ENCODE results near the gene PHACTR3. TPM values are rescaled to one million over a fixed set of nuclear protein-coding genes. Genes with fewer than 3 reads are reported as not detected.

The PHACTR3 gene
- total RNA-seq, 1 donor = not detected

- no peak for DNase-seq (ENCODE audit: insufficient read length, low spot score, missing footprints)
- H3K4me2 ChIP-seq (ENCODE audit: insufficient read depth, low read length) = no peak overlapping the region
- no peak overlapping the region for H3K4me3 ChIP-seq (ENCODE audit: insufficient read depth, low read length)
- no peaks in the 10 kb centered on the region for H3K79me2 ChIP-seq (ENCODE audit: insufficient read depth, low read length)
- H3K9me3 ChIP-seq (ENCODE audit: low read depth, low read length) = no peaks in the 10 kb centered on the region
- no peaks in the 10 kb centered on the region for H4K20me1 ChIP-seq (ENCODE audit: insufficient read depth, low read length)
- no peak for TF ChIP-seq CTCF (IDR thresholded peaks at IDR 0.05; ENCODE audit: extremely low read depth, low read depth, low read length)
- no peaks in the 10 kb centered on the region for H3K4me1 ChIP-seq (ENCODE audit: insufficient read depth, low read length)
- no peaks in the 10 kb centered on the region for H3K36me3 ChIP-seq (ENCODE audit: insufficient read depth, low read length)
- H3K27ac ChIP-seq (ENCODE audit: low read depth, low read length) = no peak overlapping the region
- H2AFZ ChIP-seq (ENCODE audit: low read length) = no peak overlapping the region
- H3K27me3 ChIP-seq (ENCODE audit: insufficient read depth, low read length) = peaks cover 3% of the 10 kb centered on the region
Observed at GRCh38 chr20:59608871-59609270, 4.5 kb downstream of the PHACTR3 start.

DNA sequence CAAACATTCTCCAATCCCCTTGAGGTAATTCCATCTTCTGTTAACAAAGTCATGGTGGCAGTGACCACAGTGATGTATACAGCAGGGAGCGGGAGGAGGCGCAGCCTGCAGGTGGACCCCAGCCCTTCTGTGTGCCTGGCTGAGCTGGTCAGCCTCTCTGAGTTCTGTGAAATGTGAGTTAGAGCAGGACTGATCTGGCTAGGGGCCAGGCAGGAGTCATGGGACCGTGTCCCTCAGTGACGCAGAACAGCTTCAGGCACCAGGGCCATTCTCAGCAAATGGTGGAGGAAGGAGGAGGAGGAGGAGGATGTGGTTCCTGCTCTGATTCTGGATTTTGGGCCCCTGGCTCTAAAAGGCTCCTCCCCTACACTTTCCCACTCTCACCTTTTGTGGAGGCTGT, 6.9 kb downstream of the PHACTR3 start:
- Histone ChIP-seq H3K79me2 (ENCODE audit: insufficient read depth, low read length) (no peaks in the 10 kb centered on the region), H4K20me1 (ENCODE audit: insufficient read depth, low read length) (no peaks in the 10 kb centered on the region), H3K4me3 (ENCODE audit: insufficient read depth, low read length) (no peak overlapping the region), H3K36me3 (ENCODE audit: insufficient read depth, low read length) (no peaks in the 10 kb centered on the region), H2AFZ (ENCODE audit: low read length) (no peak overlapping the region), H3K27ac (ENCODE audit: low read depth, low read length) (no peak overlapping the region), H3K4me1 (ENCODE audit: insufficient read depth, low read length) (no peaks in the 10 kb centered on the region), H3K9me3 (ENCODE audit: low read depth, low read length) (no peaks in the 10 kb centered on the region), H3K4me2 (ENCODE audit: insufficient read depth, low read length) (no peak overlapping the region), H3K27me3 (ENCODE audit: insufficient read depth, low read length) (no peaks in the 10 kb centered on the region)
- no peak for TF ChIP-seq CTCF (IDR thresholded peaks at IDR 0.05; ENCODE audit: extremely low read depth, low read depth, low read length)
- no peak for DNase-seq (ENCODE audit: insufficient read length, low spot score, missing footprints)

GRCh38 chr20:59613861-59614260, 9.5 kb downstream of the PHACTR3 start:
- Histone ChIP-seq H3K27me3 (ENCODE audit: insufficient read depth, low read length) (no peaks in the 10 kb centered on the region), H3K9me3 (ENCODE audit: low read depth, low read length) (no peaks in the 10 kb centered on the region)
- no peak for DNase-seq (ENCODE audit: insufficient read length, low spot score, missing footprints)

GRCh38 chr20:59614714-59615113, 10.4 kb downstream of the PHACTR3 start:
- Histone ChIP-seq H4K20me1 (ENCODE audit: insufficient read depth, low read length) (no peaks in the 10 kb centered on the region), H2AFZ (ENCODE audit: low read length) (no peak overlapping the region), H3K9me3 (ENCODE audit: low read depth, low read length) (no peaks in the 10 kb centered on the region), H3K36me3 (ENCODE audit: insufficient read depth, low read length) (no peaks in the 10 kb centered on the region), H3K27me3 (ENCODE audit: insufficient read depth, low read length) (no peaks in the 10 kb centered on the region), H3K79me2 (ENCODE audit: insufficient read depth, low read length) (no peaks in the 10 kb centered on the region), H3K4me2 (ENCODE audit: insufficient read depth, low read length) (no peak overlapping the region), H3K4me1 (ENCODE audit: insufficient read depth, low read length) (no peaks in the 10 kb centered on the region), H3K27ac (ENCODE audit: low read depth, low read length) (no peak overlapping the region), H3K4me3 (ENCODE audit: insufficient read depth, low read length) (no peak overlapping the region)
- DNase-seq (ENCODE audit: insufficient read length, low spot score, missing footprints) = no peak
- no peak for TF ChIP-seq CTCF (IDR thresholded peaks at IDR 0.05; ENCODE audit: extremely low read depth, low read depth, low read length)

More at GRCh38 chr20:59613861-59614260, 9.5 kb downstream of the PHACTR3 start:
- no peaks in the 10 kb centered on the region for H3K79me2 ChIP-seq (ENCODE audit: insufficient read depth, low read length)
- no peaks in the 10 kb centered on the region for H4K20me1 ChIP-seq (ENCODE audit: insufficient read depth, low read length)
- no peak overlapping the region for H3K4me2 ChIP-seq (ENCODE audit: insufficient read depth, low read length)
- TF ChIP-seq CTCF (IDR thresholded peaks at IDR 0.05; ENCODE audit: extremely low read depth, low read depth, low read length) = no peak
- no peak overlapping the region for H3K4me3 ChIP-seq (ENCODE audit: insufficient read depth, low read length)
- no peak overlapping the region for H3K27ac ChIP-seq (ENCODE audit: low read depth, low read length)
- no peaks in the 10 kb centered on the region for H3K4me1 ChIP-seq (ENCODE audit: insufficient read depth, low read length)
- H3K36me3 ChIP-seq (ENCODE audit: insufficient read depth, low read length) = no peaks in the 10 kb centered on the region
- no peak overlapping the region for H2AFZ ChIP-seq (ENCODE audit: low read length)

Data from osteoblast (primary cell).